Fibroblast of skin of right quadriceps (primary cell): ENCODE results near the gene CKLF.
"Not testable (repeated sequence)": the region's sequence is repeated elsewhere in the genome, so short reads cannot be mapped to it uniquely, and the experiment has no call there.

Experiments
- DNase-seq: peaks from one replicate; pipeline ENCODE4 v3.0.0-alpha.2; 2013

CKLF gene

GRCh38 chr16:66552286-66553177 lies at the start of gene CKLF:
Gene CKLF, plus strand, starts transcription at chr16:66552576. Its CDS starts 140 bp downstream, at chr16:66552716.
- DNase-seq, result peak; percentile 88

- no peak for DNase-seq
These were observed 49.3 kb upstream of the CKLF start for GRCh38 chr16:66503030-66503429.

GRCh38 chr16:66503612-66504011 lies 48.8 kb upstream of the CKLF start:
- DNase-seq, result no peak

GRCh38 chr16:66507731-66508239 lies 44.6 kb upstream of the CKLF start:
- DNase-seq, result no peak

- peak; percentile 25 for DNase-seq
These were observed 44.0 kb upstream of the CKLF start for GRCh38 chr16:66508248-66508913.

GRCh38 chr16:66508914-66509496 lies 43.4 kb upstream of the CKLF start:
- DNase-seq, result no peak

GRCh38 chr16:66509576-66509975 lies 42.8 kb upstream of the CKLF start:
- no peak for DNase-seq

GRCh38 chr16:66510298-66510697 lies 42.1 kb upstream of the CKLF start:
- DNase-seq, result no peak

GRCh38 chr16:66510711-66511601 lies 41.4 kb upstream of the CKLF start:
- DNase-seq, result no peak

- peak; percentile 68 for DNase-seq
These were observed 40.6 kb upstream of the CKLF start for GRCh38 chr16:66511602-66512271.

- no peak for DNase-seq
These were observed 39.9 kb upstream of the CKLF start for GRCh38 chr16:66512272-66513110.

- no peak for DNase-seq
These were observed 39.2 kb upstream of the CKLF start for GRCh38 chr16:66513111-66513723.

GRCh38 chr16:66514391-66514790 lies 38.0 kb upstream of the CKLF start:
- not testable (repeated sequence) for DNase-seq

- not testable (repeated sequence) for DNase-seq
These were observed 37.3 kb upstream of the CKLF start for GRCh38 chr16:66514980-66515595.

GRCh38 chr16:66515596-66516508 lies 36.5 kb upstream of the CKLF start:
- peak; percentile 30 for DNase-seq

- no peak for DNase-seq
These were observed 35.9 kb upstream of the CKLF start for GRCh38 chr16:66516509-66516807.

- DNase-seq, result peak; percentile 93
These were observed 35.4 kb upstream of the CKLF start for GRCh38 chr16:66516808-66517585.

GRCh38 chr16:66517586-66518263 lies 34.7 kb upstream of the CKLF start:
- DNase-seq, result no peak
